GM18907 (cell line): ENCODE data around the gene LMAN1L.

Experiments used
- ATAC-seq: cut with Tn5 transposase; IDR thresholded peaks from one replicate; pipeline ENCODE4 v1.9.1; 2021; ENCODE audit warnings: mild to moderate bottlenecking, moderate library complexity; ENCODE audit not compliant: unreplicated experiment

The LMAN1L gene

DNA sequence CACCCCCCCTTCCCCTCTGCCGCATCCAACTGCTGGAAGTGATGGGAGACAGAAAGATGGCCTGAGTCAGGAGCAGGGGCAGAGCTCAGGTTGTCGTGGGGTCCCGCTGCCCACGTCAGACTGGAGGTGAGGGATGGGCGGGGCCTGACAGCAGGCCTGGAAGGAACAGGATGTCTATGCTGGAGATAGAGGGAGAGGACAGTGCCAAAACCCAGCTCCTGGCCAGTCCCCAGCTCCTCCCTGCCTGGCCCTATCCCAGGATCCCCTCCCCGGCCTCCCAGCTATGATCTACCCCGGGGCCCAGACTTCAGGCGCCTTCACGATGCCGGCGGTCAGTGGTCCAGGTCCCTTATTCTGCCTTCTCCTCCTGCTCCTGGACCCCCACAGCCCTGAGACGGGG, at the start of gene LMAN1L:
TSS of gene LMAN1L (plus strand) at position 303 of the 400 bp plus-strand sequence. CDS start at position 323, 20 bp downstream.
- ATAC-seq = no peak

DNA sequence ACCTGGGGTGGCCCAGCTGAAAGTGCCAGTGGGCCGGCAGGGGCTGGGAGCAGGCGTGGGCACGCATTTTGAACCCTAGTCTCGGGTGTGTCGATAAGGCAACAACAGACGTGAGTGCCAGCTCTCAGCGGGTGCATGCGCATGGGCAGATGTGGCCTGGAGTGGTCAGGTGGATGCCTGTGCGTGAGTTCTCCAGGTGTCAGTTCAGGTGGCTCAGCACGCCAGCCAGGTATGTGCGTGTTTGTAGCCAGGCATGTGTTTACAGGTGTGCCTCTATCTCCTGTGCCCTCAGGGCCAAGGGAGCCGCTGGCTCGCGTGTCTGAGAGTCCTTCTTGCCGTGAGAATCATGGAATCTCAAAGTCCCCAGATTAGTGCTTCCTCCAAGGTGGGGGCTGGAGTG, 49.2 kb upstream of the LMAN1L start:
- no peak for ATAC-seq

DNA sequence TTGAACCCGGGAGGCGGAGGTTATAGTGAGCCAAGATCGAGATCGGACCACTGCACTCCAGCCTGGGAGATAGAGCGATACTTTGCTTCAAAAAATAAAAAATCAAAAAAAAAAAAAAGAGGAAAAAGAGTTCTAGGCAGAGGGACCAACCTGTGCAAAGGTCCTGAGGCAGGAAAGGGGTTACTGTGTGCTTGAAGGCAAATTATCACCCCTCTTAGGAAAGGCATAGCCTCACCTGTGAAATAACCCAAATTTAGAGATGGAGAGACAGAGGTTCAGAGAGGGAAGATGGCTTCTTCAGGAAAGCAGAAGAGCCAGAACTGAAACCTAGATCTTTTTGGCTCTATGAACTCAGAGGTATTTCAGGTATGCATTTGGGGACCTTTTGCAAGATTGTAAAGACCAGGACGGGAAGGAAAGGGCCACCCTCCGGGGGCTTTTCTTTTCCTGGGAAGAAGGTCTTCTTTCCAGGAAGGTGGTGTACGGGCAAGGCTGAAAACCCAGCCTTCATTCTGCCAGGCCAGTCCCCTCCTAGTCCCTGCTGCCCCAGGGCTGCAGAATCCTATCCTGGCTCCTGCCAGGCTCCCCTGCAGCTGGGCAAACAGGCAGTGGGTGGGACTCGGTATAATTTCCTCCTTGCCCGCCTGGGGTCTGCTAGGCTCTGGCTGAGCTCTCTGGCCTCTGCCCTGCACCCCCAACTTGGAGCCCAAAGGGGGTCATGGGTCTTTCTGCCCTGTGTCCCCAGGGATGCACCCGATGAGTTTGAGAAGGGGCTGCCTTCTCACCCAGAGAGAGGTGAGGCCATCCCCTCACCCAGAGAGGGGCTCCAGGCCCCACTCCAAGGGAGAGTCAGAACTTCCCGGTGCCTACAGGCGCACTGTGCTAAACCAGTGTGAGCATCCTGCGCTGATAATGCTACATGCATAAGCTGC, 45.2 kb upstream of the LMAN1L start:
- ATAC-seq = no peak

DNA sequence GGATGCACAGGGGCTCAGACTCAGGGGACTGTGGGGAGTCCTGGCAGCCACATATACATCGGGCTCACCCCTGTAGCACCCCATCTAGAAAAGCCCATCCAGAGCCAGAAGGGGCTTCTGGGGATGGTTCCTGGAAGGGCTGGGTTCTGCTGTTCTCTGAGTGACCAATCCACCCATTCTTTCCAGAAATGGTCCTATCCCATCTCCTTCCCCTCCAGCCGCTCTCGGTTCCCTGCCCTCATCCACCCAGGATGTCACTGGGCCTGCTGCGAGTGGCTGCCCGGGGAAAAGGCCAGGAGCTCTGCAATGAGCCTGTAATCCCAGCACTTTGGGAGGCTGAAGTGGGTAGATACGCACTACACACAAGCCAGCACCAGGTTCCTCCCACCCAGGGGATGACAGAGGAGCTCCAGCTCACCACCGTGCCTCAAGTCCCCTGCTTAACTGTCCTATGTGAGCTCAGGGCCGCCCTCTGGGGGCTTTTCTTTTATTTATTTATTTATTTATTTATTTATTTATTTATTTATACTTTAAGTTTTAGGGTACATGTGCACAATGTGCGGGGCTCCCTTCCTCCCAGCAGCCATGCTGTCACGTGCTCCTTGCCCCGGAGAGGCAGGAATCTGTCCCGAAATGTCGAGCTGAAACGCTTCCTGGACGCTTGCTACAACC, 44.4 kb upstream of the LMAN1L start:
- no peak for ATAC-seq

DNA sequence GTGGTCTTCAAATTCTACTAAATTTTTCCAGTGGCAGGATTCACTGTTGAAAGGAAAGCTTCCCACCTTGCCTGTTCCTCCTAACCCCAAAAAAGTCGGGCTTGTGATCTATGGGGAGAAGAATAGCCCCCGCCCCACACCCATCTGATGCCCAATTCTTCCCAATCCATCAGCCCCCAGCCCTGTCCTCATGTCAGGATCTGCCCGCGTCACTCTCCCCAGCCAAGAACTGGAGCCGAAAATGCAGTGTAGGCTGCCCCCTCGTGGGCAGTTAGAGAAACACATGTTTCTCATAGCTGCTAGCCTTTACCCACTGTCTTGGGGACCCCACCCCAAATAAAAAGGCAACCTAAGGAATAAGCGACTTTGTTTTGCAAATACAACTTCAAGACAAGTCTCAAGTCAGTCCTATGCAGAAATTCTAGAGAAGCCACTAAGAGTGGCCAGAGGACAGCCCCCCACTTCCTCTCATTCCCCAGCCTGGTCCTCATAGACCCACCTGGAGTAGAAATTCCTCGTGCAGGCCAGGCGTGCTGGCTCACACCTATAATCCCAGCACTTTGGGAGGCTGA, 43.8 kb upstream of the LMAN1L start:
- no peak for ATAC-seq

DNA sequence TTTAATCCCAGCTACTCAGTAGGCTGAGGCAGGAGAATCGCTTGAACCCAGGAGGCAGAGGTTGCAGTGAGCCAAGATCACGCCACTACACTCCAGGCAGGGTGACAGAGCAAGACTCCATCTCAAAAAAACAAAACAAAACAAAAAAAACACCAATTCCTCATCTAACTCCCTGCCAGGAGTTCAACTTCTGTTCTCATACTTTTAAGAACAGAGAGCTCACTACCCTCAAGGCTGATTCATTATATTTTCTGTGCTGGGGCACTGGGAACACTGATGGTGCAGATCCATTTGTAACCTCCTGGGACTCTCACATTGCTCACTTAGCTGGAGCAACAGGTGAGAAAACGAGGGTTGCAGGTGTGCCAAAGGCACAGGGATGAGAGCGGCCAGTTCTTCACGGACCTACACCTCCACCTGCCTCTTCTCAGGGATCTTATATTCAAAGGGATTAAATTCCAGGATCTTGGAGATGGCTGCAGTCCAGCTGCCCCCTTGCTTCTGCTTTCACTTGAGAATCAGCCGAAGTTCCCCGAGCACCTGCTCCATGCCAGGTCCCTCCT, 43.1 kb upstream of the LMAN1L start:
- no peak for ATAC-seq

DNA sequence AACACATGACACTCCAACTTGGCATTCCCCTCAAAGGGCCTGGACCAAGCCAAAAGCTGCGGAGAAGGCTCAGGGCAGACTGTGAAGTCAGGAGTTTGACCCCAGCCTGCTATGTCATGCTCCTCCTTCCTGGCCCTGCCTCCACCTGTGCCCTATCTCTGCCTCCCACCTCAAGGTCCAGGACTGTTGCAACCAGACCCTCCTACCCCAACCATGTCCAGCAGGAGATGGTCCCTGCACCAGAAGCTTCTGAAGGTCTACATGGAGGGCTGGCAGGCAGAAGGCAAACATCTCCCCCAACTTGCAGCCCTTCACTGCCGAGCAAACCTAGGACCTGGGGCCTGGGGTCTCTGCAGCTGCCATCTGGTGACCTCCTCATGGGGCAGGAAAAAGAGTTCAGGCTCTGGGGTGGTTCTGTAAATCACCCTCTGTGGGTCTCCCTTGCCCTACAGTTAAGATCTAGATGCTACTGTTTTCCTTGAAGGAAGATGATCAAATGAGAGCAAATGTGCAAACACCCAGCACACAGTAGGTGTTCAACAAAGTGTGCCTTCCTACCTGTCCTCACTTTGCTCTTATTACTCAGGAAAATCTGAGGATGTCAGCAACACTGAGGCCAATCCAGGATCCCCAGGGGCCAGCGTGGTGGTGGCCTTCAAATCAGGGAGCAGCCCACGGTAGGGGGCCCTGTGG, 42.3 kb upstream of the LMAN1L start:
- ATAC-seq = no peak

DNA sequence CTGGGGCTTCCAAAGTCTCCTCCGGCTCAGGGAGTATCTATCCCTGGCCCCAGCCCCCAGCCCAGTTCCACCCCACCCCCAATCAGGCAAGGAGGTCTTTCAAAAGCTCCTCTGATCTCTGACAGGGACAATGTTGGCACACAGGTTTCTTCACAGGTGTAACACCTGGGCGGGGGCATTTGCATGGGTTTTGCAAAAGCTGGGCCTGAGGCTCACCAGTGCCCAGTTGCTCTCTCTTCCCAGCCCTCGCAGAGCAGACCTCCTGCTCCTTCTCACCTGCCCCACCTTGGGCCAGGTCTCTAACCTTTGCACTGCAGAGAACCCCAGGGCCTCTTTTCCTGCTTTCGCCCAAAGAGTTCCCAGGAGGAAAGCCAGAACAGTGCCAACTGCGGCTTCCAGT, 39.3 kb upstream of the LMAN1L start:
- no peak for ATAC-seq

DNA sequence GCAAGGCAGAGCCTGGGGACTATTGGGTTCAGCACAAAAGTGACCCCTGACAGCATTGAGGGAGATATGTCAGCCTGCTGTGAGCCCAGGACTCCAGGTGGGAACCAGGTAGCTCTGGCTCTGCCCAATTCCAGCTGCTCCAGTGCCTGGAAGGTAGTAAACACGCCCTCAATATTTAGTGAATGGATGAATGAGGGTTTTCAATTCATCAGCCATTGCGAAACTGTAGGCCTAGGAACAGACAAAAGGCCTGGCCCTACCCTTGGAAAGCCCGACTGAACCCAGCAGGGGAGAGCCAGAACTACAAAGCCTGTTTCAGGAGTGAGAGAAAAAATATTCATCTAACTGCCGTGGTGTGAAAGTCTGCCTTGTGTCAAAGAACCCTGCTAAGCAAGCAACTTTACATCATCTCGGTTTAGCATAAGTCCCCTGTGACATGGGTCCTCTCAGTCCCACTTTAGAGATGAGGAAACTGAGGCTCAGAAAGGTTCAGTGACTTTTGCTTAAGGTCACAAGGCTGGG, 38.8 kb upstream of the LMAN1L start:
- ATAC-seq = no peak

DNA sequence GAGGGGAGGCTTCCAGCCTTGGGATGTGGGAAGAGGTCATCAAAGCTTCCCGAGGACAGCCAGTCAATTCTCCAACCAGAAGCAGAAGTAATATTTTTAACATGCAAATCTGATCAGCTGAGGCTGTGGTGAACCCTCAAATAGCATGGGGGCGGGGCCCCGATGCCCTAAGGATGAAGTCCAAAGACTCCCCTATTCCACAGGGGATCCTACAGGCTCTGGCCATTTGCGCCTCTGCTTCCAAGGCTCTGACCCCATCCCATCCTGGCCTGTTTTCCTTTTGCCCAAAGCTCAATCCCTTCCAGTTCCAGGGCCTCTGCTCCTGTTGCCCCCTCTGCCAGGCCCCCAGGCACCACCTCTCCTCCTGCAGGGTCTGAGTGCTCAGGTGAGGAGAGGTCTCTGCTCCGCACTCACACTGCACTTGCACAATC, 37.5 kb upstream of the LMAN1L start:
- ATAC-seq = no peak

DNA sequence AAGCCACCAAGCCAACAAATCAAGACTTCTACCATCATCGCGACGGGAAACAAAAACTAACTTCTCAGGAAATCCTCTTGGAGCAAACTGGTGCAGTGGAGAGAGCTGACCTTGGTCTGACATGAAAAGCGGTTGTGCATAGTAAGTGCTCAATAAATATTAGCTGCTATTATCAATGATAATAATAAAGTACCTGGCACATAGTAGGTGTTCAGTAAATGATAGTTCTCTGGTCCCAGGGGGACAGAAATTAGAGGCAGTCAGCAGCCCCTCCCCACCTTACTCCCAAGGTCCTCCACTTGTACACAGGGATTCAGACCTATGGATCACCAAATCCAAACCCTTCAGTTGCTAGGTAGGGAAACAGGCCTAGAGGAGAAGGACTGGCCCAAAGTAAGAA, 36.7 kb upstream of the LMAN1L start:
- ATAC-seq = no peak

DNA sequence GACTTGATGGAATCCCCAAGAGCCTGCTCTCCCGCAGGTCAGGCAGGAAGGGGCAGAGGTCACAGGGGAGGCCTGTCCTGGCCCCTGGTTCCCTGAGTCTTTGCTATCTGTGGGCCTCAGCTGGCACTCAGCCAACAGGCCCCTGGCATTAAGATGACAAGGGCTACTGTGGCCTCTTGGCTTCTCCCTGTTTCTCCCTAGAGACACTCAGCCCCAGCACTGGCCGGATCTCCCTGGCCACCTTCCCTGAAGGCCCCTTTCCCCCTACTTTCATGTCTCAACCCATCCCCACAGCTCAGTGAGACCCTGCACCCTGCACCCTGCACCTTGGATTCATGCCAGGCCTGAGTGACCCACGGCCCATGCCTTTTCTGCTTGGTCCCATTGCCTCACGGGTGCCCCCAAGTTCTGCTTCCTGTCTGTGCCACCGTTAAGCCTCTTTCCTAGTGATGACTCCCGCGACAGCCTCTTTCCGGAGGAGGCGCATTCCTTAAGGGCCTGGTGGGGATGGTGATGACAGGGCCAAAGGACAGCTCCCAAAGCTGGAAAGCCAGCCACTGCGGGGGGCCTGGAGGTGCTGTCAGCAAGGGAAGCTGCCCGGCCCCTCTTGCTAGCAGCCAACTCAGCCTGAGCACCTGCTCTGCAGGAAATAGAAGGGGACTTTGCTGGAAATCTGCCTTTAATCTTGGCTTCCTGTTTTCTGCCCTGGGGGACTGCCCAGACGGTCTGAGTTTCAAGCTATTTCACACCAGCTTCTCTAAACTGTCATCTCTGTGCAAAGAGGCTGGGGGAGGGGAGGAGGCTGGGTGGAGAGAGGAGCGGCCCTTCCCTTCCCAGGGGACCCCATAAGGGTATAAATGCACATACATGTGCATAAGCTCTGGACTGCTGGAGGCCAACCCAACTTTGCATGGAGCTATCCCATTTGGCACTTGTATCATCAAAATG, 35.5 kb upstream of the LMAN1L start:
- peak; percentile 49 for ATAC-seq

DNA sequence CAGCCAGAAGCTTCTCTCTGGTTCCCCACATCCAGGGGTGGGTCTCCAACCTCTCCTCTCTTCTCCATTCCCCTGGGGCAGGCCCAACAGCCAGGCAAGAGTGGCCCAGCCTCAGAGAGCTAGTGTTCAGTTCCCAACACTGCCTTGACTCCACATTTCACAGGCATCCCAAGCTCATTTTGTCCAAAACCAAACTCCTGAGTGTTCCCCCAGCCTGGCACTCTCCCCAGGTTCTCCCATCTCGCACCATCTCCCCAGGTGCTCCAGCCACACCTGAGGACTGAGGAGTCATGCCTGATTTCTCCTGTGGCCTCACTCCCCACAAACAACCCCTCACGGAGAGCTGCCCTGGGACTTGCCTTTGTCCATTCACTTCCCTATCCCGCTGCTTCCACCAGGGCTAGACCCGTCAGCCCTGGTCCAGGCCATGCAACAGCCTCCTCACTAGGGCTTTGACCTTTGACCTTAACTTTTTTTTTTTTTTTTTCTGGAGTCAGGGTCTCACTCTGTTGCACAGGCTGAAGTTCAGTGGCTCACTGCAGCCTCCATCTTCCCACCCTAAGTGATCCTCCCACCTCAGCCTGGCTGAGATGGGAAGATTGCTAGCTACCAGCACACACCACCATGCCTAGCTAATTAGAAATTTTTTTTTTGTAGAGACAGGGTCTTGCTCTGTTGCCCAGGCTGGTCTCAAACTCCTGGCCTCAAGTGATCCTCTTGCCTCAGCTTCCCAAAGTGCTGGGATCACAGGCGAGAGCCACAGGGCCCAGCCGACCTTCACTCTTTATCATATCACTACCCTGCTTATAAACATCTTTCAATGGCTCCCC, 34.7 kb upstream of the LMAN1L start:
- peak; percentile 6 for ATAC-seq

DNA sequence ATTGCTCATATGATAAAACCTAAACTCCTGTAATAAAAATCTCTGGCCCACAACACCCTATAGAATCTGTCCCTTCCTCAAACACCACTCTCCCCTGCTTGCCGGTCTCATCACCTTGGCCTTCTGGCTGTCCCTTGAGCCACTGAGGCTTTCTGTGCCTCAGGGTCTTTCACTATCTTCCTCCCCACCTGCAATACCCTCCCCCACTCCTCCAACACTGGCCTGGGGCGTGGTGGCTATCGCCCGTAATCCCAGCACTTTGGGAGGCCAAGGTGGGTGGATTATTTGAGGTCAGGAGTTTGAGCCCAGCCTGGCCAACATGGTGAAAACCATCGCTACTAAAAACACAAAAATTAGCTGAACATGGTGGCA, 34.0 kb upstream of the LMAN1L start:
- no peak for ATAC-seq

DNA sequence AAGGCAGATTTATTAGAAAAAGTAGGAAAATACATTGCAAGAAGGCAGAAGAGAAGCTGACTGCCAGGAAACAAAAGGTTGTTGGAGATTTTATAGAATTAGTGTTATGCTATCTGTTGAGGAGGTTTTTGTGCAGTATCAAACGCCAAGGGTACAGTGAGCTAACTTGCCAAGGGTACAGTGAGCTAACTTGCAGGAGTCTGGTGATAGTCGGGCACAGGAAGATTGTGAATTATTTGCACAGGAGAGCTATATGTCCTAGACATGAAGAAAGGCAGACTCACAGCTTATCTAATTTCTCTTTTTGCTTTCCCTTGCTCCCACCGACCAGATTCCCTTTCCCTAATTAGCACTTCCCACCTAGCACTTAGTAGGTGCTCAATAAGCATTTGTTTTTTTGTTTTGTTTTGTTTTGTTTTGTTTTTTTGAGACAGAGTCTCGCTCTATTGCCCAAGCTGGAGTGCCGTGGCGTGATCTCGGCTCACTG, 33.4 kb upstream of the LMAN1L start:
- no peak for ATAC-seq

DNA sequence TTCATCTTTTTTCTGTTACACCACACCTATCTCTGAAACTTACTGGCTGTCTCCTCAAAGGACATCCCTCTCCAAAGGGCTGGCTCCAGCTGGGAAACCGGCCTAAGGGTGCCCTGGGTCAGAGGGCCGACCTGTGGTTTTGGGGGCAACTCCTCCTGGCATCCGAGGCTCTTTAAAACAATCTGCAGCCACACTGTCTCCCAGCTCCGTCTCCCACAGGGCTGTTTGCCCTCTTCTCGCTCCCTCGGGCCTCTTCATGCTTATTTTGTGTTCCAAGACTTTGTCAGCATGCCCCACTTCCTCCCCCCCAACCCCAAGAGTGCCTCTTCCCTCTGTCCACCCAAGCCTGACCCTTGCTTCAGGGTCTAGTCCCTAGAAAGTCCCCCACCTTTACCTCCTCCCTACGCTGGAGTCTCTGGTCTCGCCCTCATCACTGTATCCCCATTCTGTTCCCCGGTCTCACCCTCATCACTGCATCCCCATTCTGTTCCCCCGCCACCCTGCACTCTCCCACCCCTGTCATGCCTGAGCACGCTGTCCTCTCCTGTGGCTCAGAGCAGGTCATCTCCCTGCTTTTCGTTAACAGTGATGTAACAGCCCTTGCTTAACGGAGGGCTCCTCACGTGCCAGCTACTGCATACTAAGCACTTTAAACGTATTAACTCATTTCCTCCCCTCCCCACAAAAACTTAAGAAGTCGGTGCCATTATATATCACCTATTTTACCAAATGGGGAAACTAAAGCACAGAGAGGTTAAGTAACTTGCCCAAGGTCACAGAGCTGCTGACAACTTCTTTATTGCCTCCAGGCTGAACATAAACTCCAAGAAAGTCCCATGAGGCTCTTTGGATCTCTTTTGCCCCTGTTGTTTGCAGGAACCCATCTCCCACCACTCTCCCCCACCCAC, 31.9 kb upstream of the LMAN1L start:
- no peak for ATAC-seq

DNA sequence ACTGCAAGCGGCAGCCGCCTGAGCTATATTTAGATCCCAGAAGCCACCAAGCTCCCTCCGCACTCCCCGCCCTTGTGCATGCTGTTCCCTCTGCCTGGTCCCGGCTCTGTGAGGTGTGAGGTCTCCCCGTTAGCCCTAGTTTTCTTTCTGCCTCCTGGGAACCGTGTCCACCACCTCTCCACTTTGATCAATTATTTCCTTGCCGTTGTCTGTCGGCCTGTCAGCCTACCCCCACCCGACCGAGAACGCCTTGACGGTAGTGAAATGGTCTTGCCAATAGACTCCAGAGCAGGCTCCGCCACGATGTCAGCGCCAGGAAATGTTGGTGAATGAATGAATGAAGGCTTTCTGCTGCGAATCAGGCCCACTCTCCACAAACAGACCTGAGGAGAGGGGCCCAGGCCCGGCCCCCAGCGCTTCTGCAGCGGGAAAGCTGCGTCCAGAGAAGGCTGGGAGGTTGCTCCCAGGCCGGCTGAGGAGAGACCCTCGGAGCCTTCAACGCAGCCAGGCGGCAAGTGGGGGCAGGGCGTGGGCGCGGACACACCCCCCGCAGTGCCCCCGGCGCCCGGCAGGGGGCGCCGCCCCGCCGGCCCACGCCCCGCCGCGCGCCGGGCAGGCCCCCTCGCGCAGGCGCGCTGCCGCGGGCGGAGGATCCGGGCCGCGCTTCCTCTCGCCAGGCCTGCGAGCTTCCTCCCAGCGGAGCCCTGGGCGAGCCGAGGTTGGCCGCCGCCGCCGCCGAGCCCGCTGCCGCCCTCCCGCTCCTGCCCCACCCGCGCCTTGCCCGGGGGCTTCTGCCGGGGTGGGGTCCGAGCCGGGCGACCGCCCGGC, 31.0 kb upstream of the LMAN1L start, which contains the start of gene CSK:
TSS of gene CSK (plus strand) at position 650 of the 828 bp plus-strand sequence. CDS start 16,218 bp downstream, outside the sequence.
- peak; percentile 30 for ATAC-seq
